Activated CD8-positive, alpha-beta memory T cell treated with anti-CD3 and anti-CD28 coated beads, Interleukin-2, amount 10 ng/mL, durations not matched to agents 7 days and 5 days (primary cell): ENCODE measurements around the gene LDHD. TPM values are rescaled to one million over a fixed set of nuclear protein-coding genes. Genes with fewer than 3 reads are reported as not detected.
"Not testable (repeated sequence)": the region's sequence is repeated elsewhere in the genome, so short reads cannot be mapped to it uniquely, and the experiment has no call there.

ENCODE experiments used
- ATAC-seq: fragments of 150-1000 bp; cut with Tn5 transposase; one replicate; pipeline ENCODE4 v1.10.0; 2021; ENCODE audit warnings: moderate library complexity
- CTCF ChIA-PET: fragments of 350-600 bp; sonication (Branson Sonifier 250); formaldehyde crosslinking; loops from one replicate; lab custom pipeline; 2021; ENCODE audit warnings: antibody characterized with exemption; lab: Charles Lee
- DNase-seq: peaks from one replicate; pipeline ENCODE4 v3.0.0-alpha.2; 2020
- H3K27ac Mint-ChIP-seq: one replicate; pipeline ENCODE4 v1.8.0; 2021; ENCODE audit warnings: mild to moderate bottlenecking, mixed read lengths
- H3K27me3 Mint-ChIP-seq: one replicate; pipeline ENCODE4 v1.8.0; 2021; ENCODE audit warnings: mixed read lengths
- H3K36me3 Mint-ChIP-seq: one replicate; pipeline ENCODE4 v1.8.0; 2021; ENCODE audit warnings: mild to moderate bottlenecking, mixed read lengths
- H3K4me1 Mint-ChIP-seq: one replicate; pipeline ENCODE4 v1.8.0; 2021; ENCODE audit warnings: mixed read lengths
- H3K4me3 Mint-ChIP-seq: one replicate; pipeline ENCODE4 v1.8.0; 2021; ENCODE audit warnings: mild to moderate bottlenecking, moderate library complexity, mixed read lengths
- H3K9me3 Mint-ChIP-seq: one replicate; pipeline ENCODE4 v1.8.0; 2022; ENCODE audit warnings: low read depth, mixed read lengths
- total RNA-seq, 2 experiments: library from RNA; stranded (reverse); gene quantifications; one replicate each; pipeline ENCODE4 v1.2.3, GENCODE V29; 2021

LDHD gene
- total RNA-seq, 2 experiments from 2014 or later: not detected

DNA sequence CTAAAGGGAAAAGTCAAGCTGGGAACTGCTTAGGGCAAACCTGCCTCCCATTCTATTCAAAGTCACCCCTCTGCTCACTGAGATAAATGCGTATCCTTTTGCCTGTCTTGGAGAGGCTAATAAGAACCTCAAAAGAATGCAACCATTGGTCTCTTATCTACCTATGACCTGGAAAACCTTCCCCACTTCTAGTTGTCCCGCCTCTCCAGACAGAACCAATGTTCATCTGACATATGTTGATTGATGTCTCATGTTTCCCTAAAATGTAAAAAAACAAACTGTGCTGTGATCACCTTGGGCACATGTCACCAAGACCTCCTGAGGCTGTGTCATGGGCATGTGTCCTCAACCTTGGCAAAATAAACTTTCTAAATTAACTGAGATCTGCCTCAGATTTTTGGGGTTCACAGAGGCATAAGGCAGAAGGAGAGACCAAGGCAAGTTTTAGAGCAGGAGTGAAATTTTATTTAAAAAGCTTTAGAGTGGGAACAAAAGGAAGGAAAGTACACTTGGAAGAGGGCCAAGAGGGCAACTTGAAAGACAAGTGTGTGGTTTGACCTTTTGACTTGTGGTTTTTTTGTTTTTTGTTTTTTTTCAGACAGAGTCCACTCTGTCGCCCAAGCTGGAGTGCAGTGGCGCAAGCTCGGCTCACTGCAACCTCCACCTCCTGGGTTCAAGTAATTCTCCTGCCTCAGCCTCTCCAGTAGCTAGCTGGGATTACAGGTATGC, 13.0 kb upstream of the LDHD start:
- not testable (repeated sequence) for H3K4me3 Mint-ChIP-seq, DNase-seq, ATAC-seq, H3K27ac Mint-ChIP-seq, H3K27me3 Mint-ChIP-seq, H3K4me1 Mint-ChIP-seq, H3K9me3 Mint-ChIP-seq, H3K36me3 Mint-ChIP-seq
- CTCF ChIA-PET: interaction anchor here (0.8 kb wide), 1 partner anchor 189 kb away, joined by 3 read pairs; no protein-coding TSS in a partner anchor

DNA sequence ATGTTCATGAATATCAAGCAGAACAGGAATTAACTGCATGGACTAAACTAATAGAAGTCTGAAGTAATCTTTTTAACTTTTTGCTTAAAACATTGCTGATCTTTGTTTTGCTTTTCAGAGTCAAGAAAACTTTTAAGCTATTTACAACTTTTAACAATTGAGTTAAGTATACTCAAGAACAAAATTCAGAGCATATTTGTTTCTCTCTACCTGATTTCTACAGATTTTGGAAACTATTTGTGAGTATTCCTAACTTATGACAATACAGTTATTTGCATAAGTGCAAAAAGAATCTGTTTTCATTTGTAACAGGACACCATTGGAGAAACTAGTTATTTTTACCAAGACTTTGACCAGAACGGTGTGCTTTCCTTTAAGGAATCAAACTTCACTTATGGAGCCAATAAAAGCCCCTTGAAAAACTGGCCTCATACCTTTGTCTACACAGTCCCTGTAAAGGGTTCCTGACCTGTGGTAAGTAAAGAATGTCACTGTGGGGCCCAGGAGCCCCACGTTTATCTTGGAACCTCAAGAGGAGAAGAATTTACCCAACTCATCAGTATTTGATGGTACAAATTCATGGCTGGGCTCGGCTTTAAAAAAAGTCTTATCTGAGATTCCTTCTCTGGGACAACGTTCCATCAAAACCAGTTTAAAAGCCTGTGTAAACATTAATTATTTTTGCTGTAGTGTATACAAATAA, 11.3 kb upstream of the LDHD start:
- CTCF ChIA-PET: no interaction called here

DNA sequence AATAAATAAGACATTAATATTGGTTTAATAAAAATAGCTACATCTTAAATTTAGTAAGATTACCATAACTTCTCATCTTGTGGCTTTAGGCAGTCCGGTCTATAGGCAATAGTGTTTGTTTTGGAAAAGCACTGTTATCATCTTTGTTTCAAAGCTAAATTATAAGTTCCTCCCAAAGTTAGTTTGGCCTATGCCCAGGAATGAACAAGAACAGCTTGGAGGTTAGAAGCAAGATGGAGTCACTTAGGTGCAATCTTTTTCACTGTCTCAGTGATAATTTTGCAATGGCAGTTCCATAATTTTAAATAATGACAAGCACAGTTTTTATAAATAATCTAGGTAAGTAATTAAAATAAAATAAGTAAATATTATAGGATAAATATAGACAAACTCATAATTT, 6.0 kb upstream of the LDHD start:
- Mint-ChIP-seq H3K27me3 (peaks cover 2% of the 10 kb centered on the region), H3K9me3 (peaks cover 9% of the 10 kb centered on the region), H3K4me3 (no peak overlapping the region), H3K36me3 (peaks cover 6% of the 10 kb centered on the region), H3K27ac (no peak overlapping the region), H3K4me1 (no peaks in the 10 kb centered on the region)
- CTCF ChIA-PET: interaction anchor here (0.6 to 1.5 kb wide), 2 partner anchors 11 to 195 kb away, joined by 3 to 6 read pairs; no protein-coding TSS in a partner anchor
- DNase-seq (no peak), ATAC-seq (no peak)

More for the DNA sequence above, 11.3 kb upstream of the LDHD start:
- Mint-ChIP-seq H3K4me3 (no peak overlapping the region), H3K36me3 (peaks cover 7% of the 10 kb centered on the region), H3K27me3 (no peaks in the 10 kb centered on the region), H3K4me1 (peaks cover 2% of the 10 kb centered on the region), H3K9me3 (peaks cover 10% of the 10 kb centered on the region), H3K27ac (no peak overlapping the region)
- ATAC-seq (no peak), DNase-seq (no peak)

DNA sequence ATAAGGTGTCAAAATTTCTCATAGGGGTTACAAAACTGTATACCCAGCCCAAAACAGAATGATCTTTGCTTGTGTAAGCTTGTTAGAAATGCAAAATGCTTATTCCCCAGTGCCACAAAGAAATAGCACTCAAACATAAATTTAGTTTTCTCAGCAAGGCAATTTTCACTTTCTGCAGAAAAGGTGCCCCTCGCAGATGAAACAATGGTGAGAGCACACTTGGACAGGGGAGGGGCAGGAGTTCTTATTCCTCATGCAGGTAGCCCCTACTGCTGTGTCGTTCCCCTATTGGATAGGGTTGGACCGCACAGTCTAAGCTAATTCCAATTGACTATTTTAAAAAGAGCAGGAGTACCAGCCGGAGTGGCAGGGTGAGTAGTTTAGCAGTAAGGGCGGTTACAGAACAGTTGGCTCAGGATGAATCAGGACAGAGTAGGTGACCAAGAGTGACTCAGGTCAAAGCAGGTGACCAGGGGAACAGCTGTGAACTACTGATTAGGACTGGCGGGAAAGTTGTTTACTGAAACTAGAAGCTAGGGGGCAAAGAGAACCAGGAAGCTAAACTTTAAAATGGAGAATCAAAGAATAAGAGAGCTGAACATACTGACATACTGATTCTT, 5.5 kb upstream of the LDHD start:
- DNase-seq (no peak), ATAC-seq (no peak)
- Mint-ChIP-seq H3K27ac (no peak overlapping the region), H3K27me3 (peaks cover 2% of the 10 kb centered on the region), H3K4me3 (no peak overlapping the region), H3K9me3 (peaks cover 4% of the 10 kb centered on the region), H3K36me3 (peaks cover 4% of the 10 kb centered on the region), H3K4me1 (no peaks in the 10 kb centered on the region)
- CTCF ChIA-PET: interaction anchor here (0.6 to 1.5 kb wide), 2 partner anchors 11 to 195 kb away, joined by 3 to 6 read pairs; no protein-coding TSS in a partner anchor

DNA sequence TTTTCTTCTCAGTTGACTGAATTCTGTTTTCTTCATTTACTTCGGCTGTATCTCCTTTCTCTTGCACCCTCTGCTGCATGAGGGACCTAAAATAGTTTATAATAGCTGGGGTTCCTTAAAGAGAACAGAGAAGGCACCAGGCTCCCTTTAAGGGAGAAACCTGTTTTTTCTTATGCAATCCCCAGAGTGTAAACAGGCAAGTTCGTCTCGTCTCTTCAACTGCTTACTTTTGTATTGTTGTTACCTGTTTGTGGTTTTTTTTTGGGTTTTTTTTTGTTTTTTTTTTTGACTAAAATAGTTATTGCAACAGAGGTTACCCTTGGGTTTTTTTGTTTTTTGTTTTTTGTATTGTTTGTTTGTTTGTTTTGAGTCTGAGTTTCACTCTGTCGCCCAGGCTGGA, 3.7 kb upstream of the LDHD start:
- H3K9me3 Mint-ChIP-seq: peaks cover 6% of the 10 kb centered on the region
- H3K4me1 Mint-ChIP-seq: no peaks in the 10 kb centered on the region
- H3K27me3 Mint-ChIP-seq: peaks cover 2% of the 10 kb centered on the region
- CTCF ChIA-PET: interaction anchor here (2.4 kb wide), 1 partner anchor 10 kb away, joined by 14 read pairs; no protein-coding TSS in a partner anchor
- H3K27ac Mint-ChIP-seq: no peak overlapping the region
- DNase-seq: no peak
- no peak for ATAC-seq
- H3K36me3 Mint-ChIP-seq: peaks cover 4% of the 10 kb centered on the region
- no peak overlapping the region for H3K4me3 Mint-ChIP-seq

DNA sequence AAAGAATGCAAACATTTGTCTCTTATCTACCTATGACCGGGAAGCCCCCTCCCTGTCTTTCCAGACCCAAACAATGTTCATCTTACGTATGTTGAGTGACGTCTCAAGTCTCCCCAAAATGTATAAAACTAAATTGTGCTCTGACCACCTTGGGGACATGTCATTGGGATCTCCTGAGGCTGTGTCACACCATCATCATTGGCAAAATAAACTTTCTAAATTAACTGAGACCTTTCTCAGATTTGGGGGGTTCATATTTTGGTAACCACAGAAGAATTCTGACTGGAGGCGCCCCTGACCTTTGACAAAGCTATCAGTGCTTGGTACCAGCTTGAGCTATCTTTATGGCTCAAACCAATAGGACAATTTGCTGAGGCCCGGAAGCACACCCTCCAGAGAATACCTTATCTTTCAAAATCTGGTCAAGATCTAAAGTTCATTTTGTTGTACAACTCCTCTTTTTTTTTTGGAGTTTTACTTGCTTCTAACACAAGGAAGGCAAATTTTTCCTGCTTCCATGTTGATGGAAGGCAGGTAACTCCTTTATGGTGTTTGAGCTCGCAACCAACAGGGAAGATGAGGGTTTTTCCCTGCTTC, 2.5 kb upstream of the LDHD start:
- no peak for DNase-seq
- peaks cover 2% of the 10 kb centered on the region for H3K27me3 Mint-ChIP-seq
- H3K27ac Mint-ChIP-seq: no peak overlapping the region
- ATAC-seq: no peak
- H3K4me3 Mint-ChIP-seq: no peak overlapping the region
- CTCF ChIA-PET: interaction anchor here (1.1 to 2.4 kb wide), 2 partner anchors 9 to 44 kb away, joined by 4 to 14 read pairs; no protein-coding TSS in a partner anchor
- peaks cover 2% of the 10 kb centered on the region for H3K36me3 Mint-ChIP-seq
- H3K4me1 Mint-ChIP-seq: no peaks in the 10 kb centered on the region
- peaks cover 6% of the 10 kb centered on the region for H3K9me3 Mint-ChIP-seq

DNA sequence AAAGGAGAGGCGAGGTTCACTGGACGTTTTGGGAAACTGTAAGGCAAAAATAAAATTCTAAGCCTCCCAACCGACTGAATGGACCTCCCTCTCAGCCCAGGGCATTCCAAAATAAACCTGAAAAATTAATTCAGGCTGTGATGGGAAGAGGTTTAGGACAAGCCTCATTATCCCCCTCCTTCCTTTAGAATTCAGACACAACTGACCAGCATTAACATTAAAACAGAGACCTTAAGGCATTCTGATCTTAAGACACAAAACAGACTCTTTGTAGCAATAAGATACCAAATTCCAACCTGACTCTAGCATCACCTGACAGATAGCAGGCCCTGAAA, 298 bp upstream of the LDHD start:
- no peak overlapping the region for H3K27ac Mint-ChIP-seq
- CTCF ChIA-PET: no interaction called here
- H3K9me3 Mint-ChIP-seq: peaks cover 4% of the 10 kb centered on the region
- H3K4me3 Mint-ChIP-seq: no peak overlapping the region
- DNase-seq (no peak), ATAC-seq (no peak)
- H3K36me3 Mint-ChIP-seq: peaks cover 2% of the 10 kb centered on the region
- H3K4me1 Mint-ChIP-seq: no peaks in the 10 kb centered on the region
- peaks cover 2% of the 10 kb centered on the region for H3K27me3 Mint-ChIP-seq

DNA sequence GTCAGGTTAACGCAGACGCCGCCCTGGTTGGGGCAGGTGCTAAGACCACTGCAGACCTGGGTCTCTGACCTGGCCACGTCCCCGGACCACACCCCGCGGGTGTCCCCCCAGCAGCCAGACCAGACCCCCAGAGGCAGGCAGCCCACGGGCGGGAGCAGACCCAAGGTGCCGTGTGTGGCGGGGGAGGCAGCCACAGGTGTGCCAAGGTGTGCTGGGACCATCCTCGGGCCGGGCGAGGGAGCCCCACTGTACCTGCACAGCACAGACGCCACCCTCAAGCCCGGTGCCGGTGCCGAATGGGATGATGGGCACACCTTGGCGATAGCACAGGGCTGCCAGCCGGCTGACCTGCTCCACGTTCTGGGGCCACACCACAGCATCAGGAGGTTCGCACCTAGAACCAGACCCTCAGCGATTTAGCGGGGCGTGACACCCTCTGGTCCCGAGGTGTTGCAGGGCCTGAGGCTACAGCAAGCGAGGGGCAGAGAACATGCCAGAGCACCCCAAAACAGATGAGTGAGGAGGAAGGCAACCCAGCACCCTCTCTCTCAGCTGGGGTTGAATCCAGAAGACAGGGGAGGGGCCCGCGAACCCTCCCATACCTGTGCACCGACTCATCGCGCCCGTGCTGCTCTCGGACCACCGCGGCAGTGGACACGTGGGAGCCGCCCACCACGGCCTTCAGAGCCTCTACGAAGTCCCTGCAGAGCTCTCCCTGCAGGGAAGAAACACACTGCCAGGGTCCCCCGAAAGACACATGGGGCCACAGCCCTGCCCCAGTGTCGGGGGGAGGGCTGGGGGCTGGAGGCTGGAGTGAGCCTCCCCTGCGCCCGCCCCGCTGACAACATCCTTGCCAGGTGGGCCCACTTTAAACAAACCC, 1.4 kb downstream of the LDHD start:
- Mint-ChIP-seq H3K36me3 (no peaks in the 10 kb centered on the region), H3K27me3 (peaks cover 2% of the 10 kb centered on the region), H3K27ac (no peak overlapping the region), H3K9me3 (peaks cover 2% of the 10 kb centered on the region), H3K4me3 (no peak overlapping the region), H3K4me1 (peaks cover 13% of the 10 kb centered on the region)
- CTCF ChIA-PET: no interaction called here
- ATAC-seq (no peak), DNase-seq (no peak)

DNA sequence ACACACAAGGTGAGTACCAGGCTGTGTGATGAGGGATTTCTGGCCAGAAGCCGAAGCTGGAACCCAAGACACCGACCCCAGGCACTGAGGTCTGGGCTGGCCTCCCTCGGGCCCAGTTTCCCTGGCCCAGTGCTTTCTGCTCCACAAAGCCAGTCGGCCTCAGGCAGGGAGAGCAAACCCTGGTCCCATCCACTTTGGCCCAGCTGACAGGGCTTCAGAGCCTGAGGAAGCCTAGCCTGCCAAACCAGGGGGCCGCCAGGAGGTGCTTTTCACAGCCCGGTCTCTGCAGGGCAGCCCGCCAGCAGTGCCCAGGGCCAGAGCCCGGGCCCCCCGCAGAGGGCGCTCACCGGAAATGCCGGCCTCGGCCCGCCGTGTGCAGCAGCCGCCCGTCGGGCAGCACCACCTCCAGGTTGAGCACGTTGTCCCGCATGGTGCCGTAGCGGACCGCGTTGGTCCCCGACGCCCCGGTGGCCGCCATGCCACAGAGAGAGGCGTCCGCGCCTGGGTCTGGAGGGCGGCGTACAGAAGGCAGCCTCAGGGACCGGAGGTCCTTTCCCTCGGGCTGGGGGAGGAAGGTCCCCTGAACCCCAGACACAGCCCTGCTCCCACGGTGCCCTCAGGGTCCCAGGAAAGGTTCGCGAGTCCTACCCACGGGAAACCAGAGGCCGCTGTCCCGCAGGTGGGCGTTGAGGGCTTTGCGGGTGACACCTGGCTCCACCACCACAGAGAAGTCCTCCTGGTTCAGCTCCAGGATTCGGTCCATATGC, 2.2 kb downstream of the LDHD start:
- Mint-ChIP-seq H3K4me3 (no peak overlapping the region), H3K27me3 (peaks cover 2% of the 10 kb centered on the region), H3K9me3 (peaks cover 2% of the 10 kb centered on the region), H3K4me1 (peaks cover 21% of the 10 kb centered on the region), H3K27ac (no peak overlapping the region), H3K36me3 (no peaks in the 10 kb centered on the region)
- DNase-seq (no peak), ATAC-seq (no peak)
- CTCF ChIA-PET: interaction anchor here (7.6 kb wide), 1 partner anchor 116 kb away, joined by 150 read pairs; the partner anchor contains the start of gene ZNRF1

DNA sequence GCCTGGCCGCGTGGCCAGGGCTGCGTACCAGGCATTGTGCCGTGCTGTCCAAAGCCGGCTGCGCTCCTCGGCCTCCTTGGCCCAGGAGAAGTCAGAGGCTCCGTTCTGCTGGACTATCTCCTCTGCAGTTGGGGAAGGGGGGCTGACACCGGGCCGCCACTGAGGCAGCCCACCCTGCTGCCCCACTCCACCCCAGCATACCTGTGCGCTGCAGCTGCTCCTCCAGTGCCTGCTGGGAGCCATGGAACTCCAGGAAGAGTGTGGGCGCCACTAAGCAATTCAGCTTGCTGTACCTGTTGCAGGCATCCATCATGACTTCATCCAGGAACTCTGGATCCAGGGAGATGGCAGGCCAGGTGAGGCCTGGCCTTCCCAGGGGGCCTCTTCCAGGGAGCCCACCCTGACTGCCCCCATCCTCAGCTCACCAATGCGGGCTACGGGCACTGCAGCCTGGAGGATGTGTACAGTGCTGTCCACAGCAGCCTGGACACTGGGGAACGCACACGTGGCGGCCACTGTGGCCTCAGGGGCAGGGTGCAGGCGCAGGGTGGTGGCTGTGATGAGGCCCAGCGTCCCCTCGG, 2.9 kb downstream of the LDHD start:
- no peak overlapping the region for H3K27ac Mint-ChIP-seq
- no peaks in the 10 kb centered on the region for H3K36me3 Mint-ChIP-seq
- peaks cover 28% of the 10 kb centered on the region for H3K4me1 Mint-ChIP-seq
- DNase-seq (no peak), ATAC-seq (no peak)
- no peak overlapping the region for H3K4me3 Mint-ChIP-seq
- CTCF ChIA-PET: interaction anchor here (3.1 to 7.6 kb wide), 3 partner anchors 38 to 128 kb away, joined by 28 to 150 read pairs (median 57); partner anchors contain the start of genes WDR59 and ZNRF1
- peaks cover 2% of the 10 kb centered on the region for H3K27me3 Mint-ChIP-seq
- H3K9me3 Mint-ChIP-seq: peaks cover 2% of the 10 kb centered on the region

DNA sequence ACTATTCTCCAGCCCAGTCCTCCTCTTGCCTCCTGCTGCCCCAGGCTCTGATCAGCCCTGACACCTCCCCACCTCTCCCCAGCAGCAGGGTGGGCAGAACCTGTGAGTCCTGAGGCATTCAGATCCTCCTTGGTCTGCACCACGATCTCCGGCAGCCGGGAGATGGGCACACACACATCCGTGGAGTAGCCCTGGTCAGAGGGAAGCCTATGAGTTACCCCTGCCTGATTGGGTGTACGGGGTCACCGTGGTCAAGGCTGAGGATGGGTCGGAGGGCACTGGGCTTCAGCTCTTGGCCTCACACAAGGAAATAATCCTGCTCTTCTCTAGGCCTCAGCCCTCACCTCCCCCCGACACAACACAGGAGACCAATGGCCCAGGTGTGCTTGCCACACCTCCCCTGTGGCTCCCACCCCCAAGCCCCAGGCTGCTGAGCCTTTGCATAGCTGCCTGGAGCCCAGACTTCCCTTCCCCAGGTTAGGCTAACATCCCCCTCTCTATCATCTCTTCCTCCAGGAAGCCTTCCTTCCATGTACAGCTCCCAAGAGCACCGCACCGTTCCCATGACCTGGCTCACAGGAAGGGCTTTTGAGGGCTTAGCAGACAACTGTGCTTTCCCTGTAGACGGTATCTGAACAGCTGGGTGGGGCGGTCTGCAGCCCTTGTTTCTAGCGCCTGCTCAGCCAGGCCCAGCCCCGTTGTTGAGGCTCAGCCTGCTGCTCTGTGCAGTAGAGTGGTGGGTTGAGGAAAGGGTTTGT, 3.7 kb downstream of the LDHD start:
- ATAC-seq (no peak), DNase-seq (no peak)
- H3K4me3 Mint-ChIP-seq: no peak overlapping the region
- H3K9me3 Mint-ChIP-seq: peaks cover 2% of the 10 kb centered on the region
- H3K27ac Mint-ChIP-seq: no peak overlapping the region
- H3K4me1 Mint-ChIP-seq: peaks cover 34% of the 10 kb centered on the region
- H3K36me3 Mint-ChIP-seq: no peaks in the 10 kb centered on the region
- H3K27me3 Mint-ChIP-seq: no peaks in the 10 kb centered on the region
- CTCF ChIA-PET: interaction anchor here (3.1 to 7.6 kb wide), 3 partner anchors 37 to 128 kb away, joined by 28 to 150 read pairs (median 57); partner anchors contain the start of genes WDR59 and ZNRF1
